Right lobe of liver (tissue), 4 donors: Measurements from ENCODE around the gene CHST4.

Source experiments
- CTCF ChIP-seq, 4 donors: fragments of 200-600 bp in 3 of 4; fragments of 450-650 bp in 1 of 4; IDR thresholded peaks; one replicate each; pipeline versions ENCODE4 v1.5.1 to v1.8.0; 2016 to 2022; ENCODE audit warnings: antibody characterized with exemption in 4 of 4, mild to moderate bottlenecking in 2 of 4
- POLR2A ChIP-seq: fragments of 450-650 bp; IDR thresholded peaks from one replicate; pipeline ENCODE4 v1.6.1; 2017; ENCODE audit warnings: antibody characterized with exemption, mild to moderate bottlenecking
- donor health status: DM: no; HTN: no; CAD: no.
- donor health status: DM: no; HTN: no; CAD: no.
- donor health status: DM: no; HTN: yes; CAD: no.

GRCh38 chr16:71573387-71574094 is 47.3 kb downstream of the CHST4 start:
- TF ChIP-seq CTCF (IDR thresholded peaks at IDR 0.05) (no peak), POLR2A (peak; percentile 15)
